Endothelial cell of umbilical vein (primary cell): ENCODE results near the gene AGXT. TPM values are rescaled to one million over a fixed set of nuclear protein-coding genes. Genes with fewer than 3 reads are reported as not detected.

Source experiments
- BruUV-seq: library from RNA; stranded (reverse); fragments of 400-500 nt; replicated peaks from 2 replicates; lab custom pipeline; 2021; lab: Mats Ljungman, UMichigan
- CTCF ChIA-PET: fragments of 300-600, 350-600 bp; sonication (Branson Sonifier 250); formaldehyde crosslinking; loops from one replicate; lab custom pipeline; 2021; ENCODE audit warnings: antibody characterized with exemption, inconsistent platforms; lab: Charles Lee
- POLR2A ChIA-PET: fragments of 300-600, 350-600 bp; sonication (Branson Sonifier 250); formaldehyde crosslinking; loops from one replicate; lab custom pipeline; 2021; ENCODE audit warnings: antibody characterized with exemption, inconsistent platforms; lab: Charles Lee
- DNase-seq: peaks from one replicate; pipeline ENCODE4 v3.0.0-alpha.2; 2011; ENCODE audit warnings: low read depth, low spot score
- FAIRE-seq: peaks from 2 replicates; lab custom pipeline; 2011; peaks lifted over from hg19 to GRCh38; lab: Jason Lieb, UNC
- H2AFZ ChIP-seq: 2 replicates; pipeline ENCODE4 v1.6.0; 2012; ENCODE audit warnings: low read depth, low read length, control low read depth, inconsistent platforms
- H3K27ac ChIP-seq: 2 replicates; pipeline ENCODE4 v1.5.1; 2011; ENCODE audit warnings: low read depth, mild to moderate bottlenecking, control low read depth, low read length, moderate library complexity; ENCODE audit not compliant: insufficient read depth
- H3K27me3 ChIP-seq, 2 experiments: 2 replicates each; pipeline versions ENCODE4 v1.6.0 to v1.6.1; 2011; ENCODE audit warnings: low read length in 2 of 2, mixed read lengths in 1 of 2; ENCODE audit not compliant: control insufficient read depth in 2 of 2, insufficient read depth in 2 of 2
- H3K36me3 ChIP-seq, 2 experiments: 2 replicates in 1 of 2; 3 replicates in 1 of 2; pipeline ENCODE4 v1.5.1; 2011; ENCODE audit warnings: low read length in 2 of 2, mild to moderate bottlenecking in 1 of 2, moderate library complexity in 1 of 2; ENCODE audit not compliant: control insufficient read depth in 2 of 2, insufficient read depth in 2 of 2; ENCODE audit errors: extremely low read depth in 1 of 2
- H3K4me1 ChIP-seq: 3 replicates; pipeline ENCODE4 v1.5.1; 2011; ENCODE audit warnings: mild to moderate bottlenecking, low read length; ENCODE audit not compliant: control insufficient read depth, insufficient read depth; ENCODE audit errors: extremely low read depth
- H3K4me2 ChIP-seq: 2 replicates; pipeline ENCODE4 v1.6.1; 2011; ENCODE audit warnings: low read length, control low read depth, mixed read lengths; ENCODE audit not compliant: insufficient read depth
- H3K4me3 ChIP-seq, 3 experiments: fragments of 200-600 bp in 1 of 3; sonication (generic), shearing (Covaris generic) in 1 of 3; replicated peaks in 1 of 3; 2 replicates each; pipeline ENCODE4 v1.5.1; 2011 to 2016; ENCODE audit warnings: control low read depth in 3 of 3, low read length in 3 of 3, mild to moderate bottlenecking in 2 of 3, inconsistent platforms in 1 of 3, low read depth in 1 of 3, moderate library complexity in 1 of 3; ENCODE audit not compliant: insufficient read depth in 1 of 3
- H3K79me2 ChIP-seq: 2 replicates; pipeline ENCODE4 v1.6.0; 2012; ENCODE audit warnings: low read length, inconsistent platforms; ENCODE audit not compliant: control insufficient read depth, insufficient read depth
- H3K9ac ChIP-seq: replicated peaks from 2 replicates; pipeline ENCODE3; 2011; ENCODE audit warnings: low read length, control low read depth; ENCODE audit not compliant: insufficient read depth; ENCODE audit errors: extremely low read depth
- H3K9me1 ChIP-seq: replicated peaks from 3 replicates; pipeline ENCODE4 v1.6.0; 2011; ENCODE audit warnings: mild to moderate bottlenecking, low read length; ENCODE audit not compliant: control insufficient read depth, insufficient read depth; ENCODE audit errors: extremely low read depth
- H3K9me3 ChIP-seq: replicated peaks from 2 replicates; pipeline ENCODE4 v1.5.1; 2012; ENCODE audit warnings: low read length, inconsistent platforms; ENCODE audit not compliant: control insufficient read depth, insufficient read depth
- H4K20me1 ChIP-seq: replicated peaks from 2 replicates; pipeline ENCODE3; 2011; ENCODE audit warnings: mild to moderate bottlenecking, low read length; ENCODE audit not compliant: control insufficient read depth, insufficient read depth; ENCODE audit errors: extremely low read depth
- CTCF ChIP-seq, 2 donors: IDR thresholded peaks; 1 replicate in 1 of 2; 2 replicates in 1 of 2; pipeline ENCODE4 v1.5.1; 2011; ENCODE audit warnings: low read length in 2 of 2, mild to moderate bottlenecking in 2 of 2, moderate library complexity in 2 of 2, control low read depth in 1 of 2, inconsistent platforms in 1 of 2, low read depth in 1 of 2; ENCODE audit not compliant: insufficient read depth in 1 of 2; ENCODE audit errors: extremely low read depth in 1 of 2
- EZH2 ChIP-seq: IDR thresholded peaks from 2 replicates; pipeline ENCODE4 v1.6.1; 2012; ENCODE audit warnings: borderline replicate concordance, low read depth, mild to moderate bottlenecking, moderate library complexity, low read length, inconsistent platforms; ENCODE audit not compliant: severe bottlenecking
- GATA2 ChIP-seq: IDR thresholded peaks from 2 replicates; pipeline ENCODE4 v1.7.0; 2011; ENCODE audit warnings: low read depth, mild to moderate bottlenecking, moderate library complexity, mixed read lengths, low read length; ENCODE audit not compliant: insufficient read length, insufficient read depth
- POLR2A ChIP-seq: IDR thresholded peaks from 2 replicates; pipeline ENCODE4 v1.6.1; 2012; ENCODE audit warnings: low read depth, mild to moderate bottlenecking, control low read depth, low read length
- POLR2AphosphoS5 ChIP-seq: IDR thresholded peaks from 2 replicates; pipeline ENCODE4 v1.6.1; 2012; ENCODE audit warnings: low read depth, mild to moderate bottlenecking, control low read depth, low read length, moderate library complexity; ENCODE audit not compliant: insufficient read depth
- dilution Hi-C: fragments of 300-500 bp; cut with MboI; formaldehyde crosslinking; loops from one replicate; pipeline ENCODE4 v1.15.0; 2019; ENCODE audit warnings: low sequenced_read_pairs; ENCODE audit not compliant: extremely low pct_ligation_motif_present
- intact Hi-C: fragments of 100-400 bp; cut with micrococcal nuclease; formaldehyde crosslinking; loops from one replicate; pipeline ENCODE4 v1.10.0; 2022
- polyA plus RNA-seq, 4 experiments: library from polyadenylated mRNA; depleted of rRNA in 3 of 4; stranded (reverse) in 3 of 4; unstranded in 1 of 4; fragments of >200 nt; gene quantifications; 2 replicates each; pipeline versions ENCODE4 v1.2.1 to v1.2.3, GENCODE V29; 2011 to 2012; ENCODE audit warnings: missing spikeins in 1 of 4
- total RNA-seq: library from RNA; stranded (reverse); gene quantifications from 2 replicates; pipeline ENCODE4 v1.2.3, GENCODE V29; 2021

Gene AGXT
- total and polyA plus RNA-seq, 2 donors (not counting 3 experiments of a cell fraction or from before 2014, with no cell fraction given): not detected

- no peaks in the 10 kb centered on the region for H3K79me2 ChIP-seq
- dilution Hi-C loops (no loop called here), intact Hi-C loops (no loop called here)
- POLR2A ChIA-PET: no interaction called here
- no peak overlapping the region for H2AFZ ChIP-seq
- no peaks in the 10 kb centered on the region for H3K9me3 ChIP-seq
- FAIRE-seq: no peak
- no peaks in the 10 kb centered on the region for H3K9me1 ChIP-seq
- H3K4me1 ChIP-seq: no peaks in the 10 kb centered on the region
- no peak overlapping the region for H3K9ac ChIP-seq
- no peak for DNase-seq
- H3K4me2 ChIP-seq: no peak overlapping the region
- H3K27me3 ChIP-seq: no peaks in the 10 kb centered on the region
- CTCF ChIA-PET: interaction anchor here (0.8 kb wide), 1 partner anchor 11 kb away, joined by 5 read pairs; no protein-coding TSS in a partner anchor
- no peak for TF ChIP-seq POLR2A
- TF ChIP-seq EZH2: no peak
- no peak for TF ChIP-seq CTCF (IDR thresholded peaks at IDR 0.05; ENCODE audit: extremely low read depth in 1 of 2, insufficient read depth in 1 of 2, low read depth in 1 of 2, low read length in 2 of 2)
- TF ChIP-seq POLR2AphosphoS5: no peak
- TF ChIP-seq GATA2: no peak
- BruUV-seq: no TSS peak
- H3K4me3 ChIP-seq: no peak overlapping the region
- no peaks in the 10 kb centered on the region for H3K36me3 ChIP-seq
- no peaks in the 10 kb centered on the region for H4K20me1 ChIP-seq
- H3K27ac ChIP-seq: no peak overlapping the region
Measured at GRCh38 chr2:240925568-240926515, 57.2 kb downstream of the AGXT start.
